CD4-positive, alpha-beta T cell (primary cell): ENCODE data around the gene SLC24A3. TPM values are rescaled to one million over a fixed set of nuclear protein-coding genes. Genes with fewer than 3 reads are reported as not detected.

ENCODE experiments used
- ATAC-seq: fragments of 200-7000 bp; cut with Tn5 transposase; one replicate; pipeline ENCODE4 v1.10.0; 2022; ENCODE audit warnings: mild to moderate bottlenecking; ENCODE audit not compliant: poor library complexity
- CTCF ChIA-PET: fragments of 350-600 bp; sonication (Branson Sonifier 250); formaldehyde crosslinking; loops from one replicate; lab custom pipeline; 2021; ENCODE audit warnings: antibody characterized with exemption, inconsistent platforms; lab: Charles Lee
- POLR2A ChIA-PET: fragments of 350-600 bp; sonication (Branson Sonifier 250); formaldehyde crosslinking; loops from one replicate; lab custom pipeline; 2021; ENCODE audit warnings: antibody characterized with exemption, inconsistent platforms; lab: Charles Lee
- DNase-seq, 14 experiments: peaks; one replicate each; pipeline ENCODE4 v3.0.0-alpha.2; 2013 to 2020; ENCODE audit warnings: mixed read lengths in 2 of 14
- H3K27ac ChIP-seq, 2 donors: one replicate each; pipeline versions ENCODE4 v1.5.1 to v1.7.0; 2013; ENCODE audit warnings: low read length in 2 of 2, low read depth in 1 of 2, mild to moderate bottlenecking in 1 of 2
- H3K27me3 ChIP-seq, 2 experiments: 1 replicate in 1 of 2; 2 replicates in 1 of 2; pipeline versions ENCODE4 v1.6.1 to v1.7.0; 2013; ENCODE audit warnings: low read length in 2 of 2, control low read depth in 1 of 2, mild to moderate bottlenecking in 1 of 2, moderate library complexity in 1 of 2; ENCODE audit not compliant: insufficient read depth in 2 of 2, control insufficient read depth in 1 of 2
- H3K36me3 ChIP-seq: one replicate; pipeline ENCODE4 v1.6.1; 2013; ENCODE audit warnings: low read length, control low read depth; ENCODE audit not compliant: insufficient read depth
- H3K4me1 ChIP-seq: one replicate; pipeline ENCODE4 v1.6.1; 2013; ENCODE audit warnings: low read length, control low read depth; ENCODE audit not compliant: insufficient read depth
- H3K4me3 ChIP-seq: one replicate; pipeline ENCODE4 v1.5.1; 2013; ENCODE audit warnings: mild to moderate bottlenecking, low read length, moderate library complexity
- H3K9me3 ChIP-seq, 2 experiments: 1 replicate in 1 of 2; 2 replicates in 1 of 2; pipeline versions ENCODE4 v1.6.1 to v1.7.0; 2013; ENCODE audit warnings: low read length in 2 of 2, mild to moderate bottlenecking in 2 of 2, control low read depth in 1 of 2, moderate library complexity in 1 of 2; ENCODE audit not compliant: control insufficient read depth in 1 of 2, insufficient read depth in 1 of 2
- H3K27ac Mint-ChIP-seq: one replicate; pipeline ENCODE4 v1.8.0; 2020; ENCODE audit warnings: mixed read lengths
- H3K27me3 Mint-ChIP-seq: one replicate; pipeline ENCODE4 v1.8.0; 2021; ENCODE audit warnings: mixed read lengths
- H3K36me3 Mint-ChIP-seq: one replicate; pipeline ENCODE4 v1.8.0; 2021; ENCODE audit warnings: low read depth, mixed read lengths
- H3K4me1 Mint-ChIP-seq: one replicate; pipeline ENCODE4 v1.8.0; 2021; ENCODE audit warnings: low read depth, mixed read lengths
- H3K4me3 Mint-ChIP-seq: one replicate; pipeline ENCODE4 v1.8.0; 2020; ENCODE audit warnings: mild to moderate bottlenecking, mixed read lengths
- H3K9me3 Mint-ChIP-seq: one replicate; pipeline ENCODE4 v1.8.0; 2020; ENCODE audit warnings: mixed read lengths
- intact Hi-C, 2 experiments: fragments of 100-400 bp; cut with DNase I in 1 of 2; cut with micrococcal nuclease in 1 of 2; formaldehyde crosslinking; loops; one replicate each; pipeline versions ENCODE4 v1.15.1 to v1.9.0; 2023 to 2025; cut with DNase I, micrococcal nuclease
- total RNA-seq, 174 experiments: library from RNA in 2 of 174; stranded (reverse) in 2 of 174; gene quantifications; one replicate each; pipeline ENCODE4 v1.2.3 and lab custom pipeline; 2021 to 2026
- TF ChIP-seq, protein P1 (sequence below): fragments of 200-600 bp; IDR thresholded peaks from one replicate; pipeline ENCODE4 v1.8.0; 2022; ENCODE audit warnings: antibody characterized with exemption, mild to moderate bottlenecking

SLC24A3 gene
- total RNA-seq, 2 experiments from 2014 or later, result not detected

GRCh38 chr20:19451231-19451922 is 238.9 kb downstream of the SLC24A3 start:
- CTCF ChIA-PET, result no interaction called here
- ATAC-seq (no peak), DNase-seq (no peak)
- peaks cover 5% of the 10 kb centered on the region for H3K27me3 Mint-ChIP-seq
- no peaks in the 10 kb centered on the region for H3K4me1 Mint-ChIP-seq
- Histone ChIP-seq H3K4me3 (no peak overlapping the region), H3K4me1 (no peaks in the 10 kb centered on the region), H3K27me3 (no peaks in the 10 kb centered on the region), H3K27ac (no peak overlapping the region), H3K36me3 (no peaks in the 10 kb centered on the region), H3K9me3 (peaks cover 0 to 17% of the 10 kb centered on the region in 2 experiments)
- POLR2A ChIA-PET, result no interaction called here
- no peak overlapping the region for H3K4me3 Mint-ChIP-seq
- TF ChIP-seq, protein P1, sequence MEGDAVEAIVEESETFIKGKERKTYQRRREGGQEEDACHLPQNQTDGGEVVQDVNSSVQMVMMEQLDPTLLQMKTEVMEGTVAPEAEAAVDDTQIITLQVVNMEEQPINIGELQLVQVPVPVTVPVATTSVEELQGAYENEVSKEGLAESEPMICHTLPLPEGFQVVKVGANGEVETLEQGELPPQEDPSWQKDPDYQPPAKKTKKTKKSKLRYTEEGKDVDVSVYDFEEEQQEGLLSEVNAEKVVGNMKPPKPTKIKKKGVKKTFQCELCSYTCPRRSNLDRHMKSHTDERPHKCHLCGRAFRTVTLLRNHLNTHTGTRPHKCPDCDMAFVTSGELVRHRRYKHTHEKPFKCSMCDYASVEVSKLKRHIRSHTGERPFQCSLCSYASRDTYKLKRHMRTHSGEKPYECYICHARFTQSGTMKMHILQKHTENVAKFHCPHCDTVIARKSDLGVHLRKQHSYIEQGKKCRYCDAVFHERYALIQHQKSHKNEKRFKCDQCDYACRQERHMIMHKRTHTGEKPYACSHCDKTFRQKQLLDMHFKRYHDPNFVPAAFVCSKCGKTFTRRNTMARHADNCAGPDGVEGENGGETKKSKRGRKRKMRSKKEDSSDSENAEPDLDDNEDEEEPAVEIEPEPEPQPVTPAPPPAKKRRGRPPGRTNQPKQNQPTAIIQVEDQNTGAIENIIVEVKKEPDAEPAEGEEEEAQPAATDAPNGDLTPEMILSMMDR, result no peak
- intact Hi-C loops, result no loop called here
- H3K27ac Mint-ChIP-seq, result no peak overlapping the region
- H3K36me3 Mint-ChIP-seq, result no peaks in the 10 kb centered on the region
- H3K9me3 Mint-ChIP-seq, result peaks cover 3% of the 10 kb centered on the region

GRCh38 chr20:19451923-19452295 is 239.5 kb downstream of the SLC24A3 start:
- H3K4me1 Mint-ChIP-seq, result no peaks in the 10 kb centered on the region
- H3K27me3 Mint-ChIP-seq, result no peaks in the 10 kb centered on the region
- no peak overlapping the region for H3K27ac ChIP-seq
- no peak for ATAC-seq
- ChIA-PET POLR2A (no interaction called here), CTCF (no interaction called here)
- H3K27me3 ChIP-seq, result no peaks in the 10 kb centered on the region
- no peak for DNase-seq
- H3K9me3 Mint-ChIP-seq, result peaks cover 3% of the 10 kb centered on the region
- TF ChIP-seq, protein P1, result no peak
- no peak overlapping the region for H3K4me3 Mint-ChIP-seq
- no peak overlapping the region for H3K27ac Mint-ChIP-seq
- no peaks in the 10 kb centered on the region for H3K36me3 ChIP-seq
- no peak overlapping the region for H3K4me3 ChIP-seq
- intact Hi-C loops, result no loop called here
- no peaks in the 10 kb centered on the region for H3K36me3 Mint-ChIP-seq
- peaks cover 0 to 13% of the 10 kb centered on the region in 2 experiments for H3K9me3 ChIP-seq
- H3K4me1 ChIP-seq, result no peaks in the 10 kb centered on the region

GRCh38 chr20:19453410-19453809 is 241.0 kb downstream of the SLC24A3 start:
- Histone ChIP-seq H3K9me3 (peaks cover 0 to 13% of the 10 kb centered on the region in 2 experiments), H3K4me3 (no peak overlapping the region), H3K27ac (no peak overlapping the region)

More at GRCh38 chr20:19453410-19453809, 241.0 kb downstream of the SLC24A3 start:
- no peak for ATAC-seq
- Mint-ChIP-seq H3K27ac (no peak overlapping the region), H3K4me3 (no peak overlapping the region), H3K9me3 (no peaks in the 10 kb centered on the region), H3K27me3 (no peaks in the 10 kb centered on the region), H3K4me1 (no peaks in the 10 kb centered on the region), H3K36me3 (no peaks in the 10 kb centered on the region)
- TF ChIP-seq, protein P1, result no peak
- ChIA-PET CTCF (no interaction called here), POLR2A (no interaction called here)
- Histone ChIP-seq H3K4me1 (no peaks in the 10 kb centered on the region), H3K36me3 (no peaks in the 10 kb centered on the region), H3K27me3 (no peaks in the 10 kb centered on the region)
- DNase-seq, result no peak
- intact Hi-C loops, result no loop called here
